Upper lobe of left lung (tissue), 6 donors: ENCODE data around the gene SENP7. TPM values are rescaled to one million over a fixed set of nuclear protein-coding genes. Genes with fewer than 3 reads are reported as not detected.

Experiments used
- ATAC-seq, 2 donors: fragments of 200-7000 bp; cut with Tn5 transposase; one replicate each; pipeline ENCODE4 v1.9.1; 2022; ENCODE audit warnings: mild to moderate bottlenecking in 2 of 2, moderate library complexity in 2 of 2; ENCODE audit not compliant: low FRiP score in 2 of 2
- DNase-seq, 2 donors: peaks; one replicate each; pipeline ENCODE4 v3.0.0-alpha.2; 2019 to 2020
- H3K27ac ChIP-seq, 4 donors: fragments of 200-600 bp; sonication (generic); one replicate each; pipeline ENCODE4 v1.5.1; 2016 to 2019
- H3K27me3 ChIP-seq, 4 donors: fragments of 200-600 bp; sonication (generic); one replicate each; pipeline ENCODE4 v1.5.1; 2017 to 2019
- H3K36me3 ChIP-seq, 4 donors: fragments of 200-600 bp; sonication (generic); one replicate each; pipeline ENCODE4 v1.5.1; 2016 to 2019
- H3K4me1 ChIP-seq, 4 donors: fragments of 200-600 bp; sonication (generic); one replicate each; pipeline ENCODE4 v1.5.1; 2018 to 2019
- H3K4me3 ChIP-seq, 4 donors: fragments of 200-600 bp; sonication (generic); one replicate each; pipeline ENCODE4 v1.5.1; 2017 to 2019; ENCODE audit warnings: mild to moderate bottlenecking in 2 of 4, moderate library complexity in 1 of 4
- H3K9me3 ChIP-seq, 4 donors: fragments of 200-600 bp; sonication (generic); one replicate each; pipeline ENCODE4 v1.5.1; 2018 to 2019
- EP300 ChIP-seq, 4 donors: sonication (generic); formaldehyde crosslinking; IDR thresholded peaks; one replicate each; pipeline ENCODE4 v1.5.1; 2017; ENCODE audit warnings: antibody characterized with exemption in 4 of 4, control low read depth in 2 of 4
- POLR2A ChIP-seq, 4 donors: fragments of 450-650 bp; IDR thresholded peaks; one replicate each; pipeline ENCODE4 v1.5.1; 2016 to 2017; ENCODE audit warnings: antibody characterized with exemption in 4 of 4, mild to moderate bottlenecking in 2 of 4
- POLR2AphosphoS5 ChIP-seq, 2 donors: sonication (generic); formaldehyde crosslinking; IDR thresholded peaks; one replicate each; pipeline ENCODE4 v1.5.1; 2017; ENCODE audit warnings: antibody characterized with exemption in 2 of 2
- WGBS, 2 donors: methylation state at CpG; one replicate each; pipeline ENCODE4 v1.1.5; 2017 to 2018; 5-methylcytosine and 5-hydroxymethylcytosine counted together
- total RNA-seq, 6 donors: library from RNA; depleted of rRNA in 4 of 6; stranded (reverse); fragments of >200 nt in 4 of 6; gene quantifications; one replicate each; pipeline versions ENCODE4 v1.1.0 to v1.2.1, GENCODE V29; 2016 to 2021
- TF ChIP-seq, protein P1 (sequence below), 6 experiments: fragments of 450-650 bp in 4 of 6; fragments of 200-600 bp in 2 of 6; sonication (generic) in 2 of 6; IDR thresholded peaks; one replicate each; pipeline ENCODE4 v1.5.1; 2016 to 2019; ENCODE audit warnings: antibody characterized with exemption in 6 of 6
- donor health status: DM: no; HTN: no; CAD: no; lungs with moderate emphysema.
- donor health status: DM: no; HTN: yes; CAD: no; lungs with severe emphysema.

The SENP7 gene
- total RNA-seq, 6 donors from 2014 or later, result 6.0 to 34.6 (median 14.3) TPM

DNA sequence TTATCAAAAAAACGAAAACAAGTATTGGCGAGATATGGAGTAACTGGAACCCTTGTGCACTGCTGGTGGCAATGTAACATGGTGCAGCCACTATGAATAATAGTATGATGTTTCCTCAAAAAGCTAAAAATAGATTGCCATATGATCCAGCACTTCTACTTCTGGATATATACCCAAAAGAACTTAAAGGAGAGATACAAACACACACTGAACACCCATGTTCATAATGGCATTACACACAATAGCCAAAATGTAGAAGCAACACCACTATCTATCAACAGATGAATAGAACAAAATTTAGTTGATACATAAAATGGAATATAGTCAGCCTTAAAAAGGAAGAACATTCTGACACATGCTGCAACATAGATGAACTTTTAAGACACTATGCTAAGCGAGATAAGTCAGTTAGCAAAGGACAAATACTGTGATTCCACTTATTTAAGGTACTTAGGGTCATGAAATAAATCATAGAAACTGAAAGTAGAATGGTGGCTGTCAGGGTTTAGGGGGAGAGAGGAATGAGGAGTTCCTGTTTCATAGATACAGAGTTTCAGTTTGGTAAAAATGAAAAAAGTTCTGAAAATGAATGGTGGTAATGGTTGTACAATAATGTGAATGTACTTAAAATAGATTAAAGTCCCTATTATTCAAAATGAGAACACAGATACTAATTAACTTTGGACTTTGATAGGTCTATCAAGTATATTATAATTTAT, 133.2 kb downstream of the SENP7 start:
- 76 to 81% methylated on average over 3 of the region's 3 CpGs for WGBS, 2 donors
- no peak overlapping the region for H3K27ac ChIP-seq

DNA sequence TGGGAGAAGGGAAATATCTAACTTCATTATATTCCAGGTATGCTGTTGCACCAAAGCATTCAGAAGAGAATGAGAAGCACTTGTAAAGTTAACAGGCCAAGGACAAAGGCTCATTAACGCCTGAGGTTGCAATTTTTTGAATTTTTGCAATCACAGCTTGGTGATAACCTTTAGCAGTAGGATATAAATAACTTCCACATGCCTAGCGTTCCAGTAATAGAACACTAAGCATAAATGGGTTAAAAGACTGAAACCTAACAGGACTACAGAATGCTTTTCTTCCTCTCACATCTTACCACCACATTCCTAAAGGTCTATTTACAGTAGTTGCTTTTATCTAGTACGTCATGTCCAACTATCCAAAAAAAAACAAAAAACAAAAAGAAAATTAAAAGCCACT, 135.2 kb downstream of the SENP7 start:
- H3K4me3 ChIP-seq, result no peak overlapping the region
- H3K27ac ChIP-seq, result peak overlapping the region in 2 of 4 donors; percentile 49 to 69
- WGBS, 2 donors, result 59 to 66% methylated on average over 3 of the region's 3 CpGs
- TF ChIP-seq, protein P1, sequence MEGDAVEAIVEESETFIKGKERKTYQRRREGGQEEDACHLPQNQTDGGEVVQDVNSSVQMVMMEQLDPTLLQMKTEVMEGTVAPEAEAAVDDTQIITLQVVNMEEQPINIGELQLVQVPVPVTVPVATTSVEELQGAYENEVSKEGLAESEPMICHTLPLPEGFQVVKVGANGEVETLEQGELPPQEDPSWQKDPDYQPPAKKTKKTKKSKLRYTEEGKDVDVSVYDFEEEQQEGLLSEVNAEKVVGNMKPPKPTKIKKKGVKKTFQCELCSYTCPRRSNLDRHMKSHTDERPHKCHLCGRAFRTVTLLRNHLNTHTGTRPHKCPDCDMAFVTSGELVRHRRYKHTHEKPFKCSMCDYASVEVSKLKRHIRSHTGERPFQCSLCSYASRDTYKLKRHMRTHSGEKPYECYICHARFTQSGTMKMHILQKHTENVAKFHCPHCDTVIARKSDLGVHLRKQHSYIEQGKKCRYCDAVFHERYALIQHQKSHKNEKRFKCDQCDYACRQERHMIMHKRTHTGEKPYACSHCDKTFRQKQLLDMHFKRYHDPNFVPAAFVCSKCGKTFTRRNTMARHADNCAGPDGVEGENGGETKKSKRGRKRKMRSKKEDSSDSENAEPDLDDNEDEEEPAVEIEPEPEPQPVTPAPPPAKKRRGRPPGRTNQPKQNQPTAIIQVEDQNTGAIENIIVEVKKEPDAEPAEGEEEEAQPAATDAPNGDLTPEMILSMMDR (IDR thresholded peaks at IDR 0.05), result no peak
- no peak for TF ChIP-seq POLR2A (IDR thresholded peaks at IDR 0.05)
- no peak for TF ChIP-seq POLR2AphosphoS5 (IDR thresholded peaks at IDR 0.05)
- no peak for TF ChIP-seq EP300 (IDR thresholded peaks at IDR 0.05)
- ATAC-seq (no peak), DNase-seq (no peak)
- H3K27me3 ChIP-seq, result no peaks in the 10 kb centered on the region
- no peaks in the 10 kb centered on the region for H3K9me3 ChIP-seq
- H3K36me3 ChIP-seq, result no peaks in the 10 kb centered on the region
- H3K4me1 ChIP-seq, result peaks cover 4 to 11% (median 7%) of the 10 kb centered on the region in 4 donors

More for the DNA sequence above, 133.2 kb downstream of the SENP7 start:
- Histone ChIP-seq H3K27me3 (no peaks in the 10 kb centered on the region), H3K4me1 (peaks cover 4 to 9% (median 7%) of the 10 kb centered on the region in 4 donors), H3K36me3 (peaks cover 0 to 2% (median 0%) of the 10 kb centered on the region in 4 donors), H3K4me3 (peak overlapping the region in 1 of 4 donors; percentile 3), H3K9me3 (no peaks in the 10 kb centered on the region)
- ATAC-seq (no peak), DNase-seq (no peak)
- TF ChIP-seq POLR2A (IDR thresholded peaks at IDR 0.05) (no peak), POLR2AphosphoS5 (IDR thresholded peaks at IDR 0.05) (no peak), EP300 (IDR thresholded peaks at IDR 0.05) (no peak)
- TF ChIP-seq, protein P1 (IDR thresholded peaks at IDR 0.05), result no peak

DNA sequence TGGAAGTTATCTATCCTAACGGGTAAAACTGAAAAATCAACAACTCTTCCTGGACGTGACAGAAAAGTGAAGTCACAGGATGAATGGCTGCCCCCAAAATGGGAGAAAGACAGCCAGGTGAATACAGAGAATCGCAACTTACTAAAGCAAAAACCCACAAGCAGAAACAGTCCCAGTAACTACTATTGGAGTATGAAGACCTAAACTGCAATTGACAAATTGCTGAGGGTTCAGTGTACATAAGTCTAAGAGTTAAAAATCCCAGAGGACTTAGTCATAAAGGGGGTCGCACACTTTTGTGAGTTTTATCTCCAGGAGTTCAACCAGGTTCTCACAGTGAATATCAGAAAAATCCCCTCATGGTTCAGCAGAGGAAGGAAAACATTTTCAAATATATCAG, 135.8 kb downstream of the SENP7 start:
- 73 to 79% methylated on average over 4 of the region's 4 CpGs for WGBS, 2 donors
- H3K4me3 ChIP-seq, result no peak overlapping the region
- H3K9me3 ChIP-seq, result no peaks in the 10 kb centered on the region
- H3K36me3 ChIP-seq, result no peaks in the 10 kb centered on the region
- H3K4me1 ChIP-seq, result peaks cover 4 to 11% (median 7%) of the 10 kb centered on the region in 4 donors
- H3K27ac ChIP-seq, result peak overlapping the region in 2 of 4 donors; percentile 49 to 69
- ATAC-seq (no peak), DNase-seq (no peak)
- no peak for TF ChIP-seq EP300 (IDR thresholded peaks at IDR 0.05)
- no peak for TF ChIP-seq POLR2A (IDR thresholded peaks at IDR 0.05)
- TF ChIP-seq, protein P1 (IDR thresholded peaks at IDR 0.05), result no peak
- no peak for TF ChIP-seq POLR2AphosphoS5 (IDR thresholded peaks at IDR 0.05)
- no peaks in the 10 kb centered on the region for H3K27me3 ChIP-seq

DNA sequence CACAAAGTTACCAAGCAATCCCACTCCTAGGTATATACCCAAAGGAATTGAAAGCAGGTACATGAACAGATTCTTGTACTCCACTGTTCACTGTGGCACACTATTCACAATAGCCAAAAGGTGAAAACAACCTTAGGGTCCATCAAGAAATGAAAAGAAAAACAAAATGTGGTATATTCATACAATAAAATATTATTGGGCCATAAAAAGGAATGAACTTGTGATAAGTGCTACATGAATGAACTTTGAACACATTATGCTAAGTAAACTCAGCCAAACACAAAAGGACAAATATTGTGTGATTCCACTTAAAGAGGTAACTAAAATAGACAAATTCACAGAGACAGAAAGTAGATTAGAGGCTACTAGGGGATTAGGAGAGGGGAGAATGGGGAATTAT, 137.4 kb downstream of the SENP7 start:
- no peak for DNase-seq
- no peaks in the 10 kb centered on the region for H3K27me3 ChIP-seq
- no peak for ATAC-seq
- H3K36me3 ChIP-seq, result peaks cover 0 to 7% (median 0%) of the 10 kb centered on the region in 4 donors
- H3K4me1 ChIP-seq, result peaks cover 4 to 11% (median 7%) of the 10 kb centered on the region in 4 donors
- H3K27ac ChIP-seq, result no peak overlapping the region
- no peaks in the 10 kb centered on the region for H3K9me3 ChIP-seq
- no peak overlapping the region for H3K4me3 ChIP-seq
- TF ChIP-seq, protein P1 (IDR thresholded peaks at IDR 0.05), result no peak
- TF ChIP-seq EP300 (IDR thresholded peaks at IDR 0.05), result no peak
- no peak for TF ChIP-seq POLR2AphosphoS5 (IDR thresholded peaks at IDR 0.05)
- no peak for TF ChIP-seq POLR2A (IDR thresholded peaks at IDR 0.05)

DNA sequence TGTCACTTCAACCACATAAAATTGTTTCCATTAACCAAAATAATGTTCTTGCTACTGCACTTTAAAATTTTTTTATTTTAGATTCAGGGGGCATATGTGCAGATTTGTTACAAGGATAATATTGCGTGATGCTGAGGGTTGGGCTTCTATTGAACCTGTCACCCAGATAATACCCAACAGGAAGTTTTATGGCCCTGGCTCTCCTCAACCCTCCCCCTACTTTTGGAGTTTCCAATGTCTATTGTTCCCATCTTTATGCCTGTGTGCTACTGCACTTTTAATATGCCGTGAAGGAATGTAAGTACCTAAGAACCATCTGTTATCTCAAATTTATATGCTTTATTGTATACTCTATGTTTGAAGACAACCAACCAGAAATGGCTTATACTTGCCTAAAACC, 150.6 kb downstream of the SENP7 start:
- Histone ChIP-seq H3K36me3 (peaks cover 0 to 37% (median 6%) of the 10 kb centered on the region in 4 donors), H3K27me3 (no peaks in the 10 kb centered on the region)
- WGBS, 2 donors, result 92 to 94% methylated on average over 2 of the region's 2 CpGs

More for the DNA sequence above, 150.6 kb downstream of the SENP7 start:
- Histone ChIP-seq H3K9me3 (peaks cover 0 to 6% (median 0%) of the 10 kb centered on the region in 4 donors), H3K27ac (no peak overlapping the region), H3K4me3 (no peak overlapping the region), H3K4me1 (no peaks in the 10 kb centered on the region)
- no peak for ATAC-seq
- TF ChIP-seq, protein P1 (IDR thresholded peaks at IDR 0.05), result no peak
- TF ChIP-seq POLR2AphosphoS5 (IDR thresholded peaks at IDR 0.05), result no peak
- TF ChIP-seq POLR2A (IDR thresholded peaks at IDR 0.05), result no peak
- no peak for TF ChIP-seq EP300 (IDR thresholded peaks at IDR 0.05)
- no peak for DNase-seq
